Transverse colon (tissue), 3 donors: ENCODE results near the gene ECHDC1.

Source experiments
- CTCF ChIP-seq, 5 experiments: fragments of 200-600 bp in 3 of 5; fragments of 450-650 bp in 2 of 5; sonication (generic) in 3 of 5; IDR thresholded peaks; 1 replicate in 2 of 5; 2 replicates in 3 of 5; pipeline ENCODE4 v1.5.1; 2016 to 2017; ENCODE audit warnings: antibody characterized with exemption in 5 of 5, inconsistent platforms in 3 of 5, mild to moderate bottlenecking in 2 of 5, moderate library complexity in 1 of 5
- POLR2A ChIP-seq: fragments of 450-650 bp; IDR thresholded peaks from one replicate; pipeline ENCODE4 v1.6.1; 2016; ENCODE audit warnings: antibody characterized with exemption, mild to moderate bottlenecking, moderate library complexity

- TF ChIP-seq POLR2A (no peak), CTCF (IDR thresholded peaks at IDR 0.05) (no peak)
These were observed 42.2 kb downstream of the ECHDC1 start for GRCh38 chr6:127301199-127301700.
